GM12872 (cell line): ENCODE results near the gene MTMR2.

Experiments used
- CTCF ChIP-seq: IDR thresholded peaks from 3 replicates; pipeline ENCODE4 v1.5.1; 2011; ENCODE audit warnings: low read depth, mild to moderate bottlenecking, low read length, moderate library complexity; ENCODE audit not compliant: insufficient read depth

The MTMR2 gene

GRCh38 chr11:95792200-95792599 is 131.7 kb downstream of the MTMR2 start:
- TF ChIP-seq CTCF, result no peak

GRCh38 chr11:95791709-95792033 is 132.2 kb downstream of the MTMR2 start:
- TF ChIP-seq CTCF, result no peak

GRCh38 chr11:95790933-95791708 is 132.8 kb downstream of the MTMR2 start:
- no peak for TF ChIP-seq CTCF

GRCh38 chr11:95790123-95790932 is 133.6 kb downstream of the MTMR2 start, which contains the start of gene CEP57:
TSS of gene CEP57 (plus strand) at chr11:95790498. CDS start at chr11:95790699, 201 bp downstream.
- no peak for TF ChIP-seq CTCF

GRCh38 chr11:95789506-95790122 is 134.3 kb downstream of the MTMR2 start, which contains the start of gene FAM76B:
TSS of gene FAM76B (minus strand) at chr11:95789782. CDS start at chr11:95789478, 304 bp downstream.
- TF ChIP-seq CTCF, result no peak

- TF ChIP-seq CTCF, result peak; percentile 48; the same call in 2 of the 3 replicates
Measured at GRCh38 chr11:95788921-95789505, 134.9 kb downstream of the MTMR2 start.
